ENCODE results near the gene GALNTL6. TPM values are rescaled to one million over a fixed set of nuclear protein-coding genes. Genes with fewer than 3 reads are reported as not detected.

The GALNTL6 gene
- total RNA-seq, 1 experiment from 2014 or later: not detected

DNA sequence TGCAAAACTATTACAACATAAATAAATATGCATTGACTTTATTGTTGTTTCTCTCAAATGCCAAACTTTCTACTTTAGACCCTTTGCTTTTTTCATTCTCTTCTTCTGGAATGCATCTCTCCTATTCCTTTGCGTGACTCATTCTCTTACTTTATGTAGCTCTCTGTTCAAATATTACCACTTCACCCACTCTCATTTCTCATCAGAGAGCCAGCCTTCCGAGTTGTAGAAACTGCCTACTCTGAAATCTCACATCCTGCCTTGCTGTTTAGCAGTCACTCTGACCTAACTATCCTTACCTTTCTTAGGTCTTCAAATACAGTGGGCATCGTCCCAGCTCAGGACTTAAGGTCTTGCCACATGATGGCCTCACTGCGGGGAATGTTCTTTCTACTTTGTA is 143.5 kb downstream of the GALNTL6 start (continued):
- TF ChIP-seq FOSL1 (IDR thresholded peaks at IDR 0.05; ENCODE audit: low read depth): no peak
- no peak for TF ChIP-seq EZH2phosphoT487 (IDR thresholded peaks at IDR 0.05; ENCODE audit: borderline replicate concordance)
- TF ChIP-seq ZFX (IDR thresholded peaks at IDR 0.05): no peak
- TF ChIP-seq YY1 (IDR thresholded peaks at IDR 0.05; ENCODE audit: extremely low read depth, insufficient replicate concordance, low read depth, low read length): no peak
- no peak for TF ChIP-seq ELF1 (IDR thresholded peaks at IDR 0.05; ENCODE audit: borderline replicate concordance, low read depth)
- TF ChIP-seq ZNF274 (IDR thresholded peaks at IDR 0.05; ENCODE audit: low read depth, low read length): no peak
- TF ChIP-seq EZH2 (IDR thresholded peaks at IDR 0.05): no peak
- TF ChIP-seq, protein P1, sequence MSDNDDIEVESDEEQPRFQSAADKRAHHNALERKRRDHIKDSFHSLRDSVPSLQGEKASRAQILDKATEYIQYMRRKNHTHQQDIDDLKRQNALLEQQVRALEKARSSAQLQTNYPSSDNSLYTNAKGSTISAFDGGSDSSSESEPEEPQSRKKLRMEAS (IDR thresholded peaks at IDR 0.05): no peak

DNA sequence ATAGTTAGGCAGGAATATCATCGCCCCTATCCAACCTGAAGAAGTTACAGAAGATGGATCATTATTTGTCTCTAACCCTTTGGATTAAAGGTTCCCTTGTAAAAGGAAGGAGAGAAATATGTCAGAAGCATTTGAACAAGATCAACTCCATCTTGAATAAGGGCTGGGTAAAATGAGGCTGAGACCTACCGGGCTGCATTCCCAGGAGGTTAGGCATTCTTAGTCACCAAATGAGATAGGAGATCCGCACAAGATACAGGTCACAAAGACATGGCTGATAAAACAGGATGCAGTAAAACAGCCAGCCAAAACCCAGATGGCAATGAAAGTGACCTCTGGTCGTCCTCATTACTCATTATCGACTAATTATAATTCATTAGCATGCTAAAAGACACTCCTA is 148.9 kb downstream of the GALNTL6 start:
- Histone ChIP-seq H3K9me2 (ENCODE audit: insufficient read depth) (no peaks in the 10 kb centered on the region), H3K9me3 (ENCODE audit: control insufficient read depth in 1 of 2, insufficient read depth in 1 of 2, low read depth in 1 of 2, low read length in 2 of 2) (no peaks in the 10 kb centered on the region), H4K20me1 (ENCODE audit: insufficient read depth) (no peaks in the 10 kb centered on the region), H3K36me3 (ENCODE audit: control insufficient read depth in 1 of 2, insufficient read depth in 2 of 2, low read length in 2 of 2) (no peaks in the 10 kb centered on the region), H3K79me2 (ENCODE audit: insufficient read depth, low read length) (no peaks in the 10 kb centered on the region), H3K4me1 (ENCODE audit: control insufficient read depth in 1 of 2, insufficient read depth in 2 of 2, low read length in 2 of 2) (peaks cover 0 to 4% of the 10 kb centered on the region in 2 experiments; a peak in 1 of 4 replicates), H3K9ac (ENCODE audit: low read length) (no peak overlapping the region), H3K27ac (ENCODE audit: low read depth, low read length) (no peak overlapping the region), H3K4me2 (ENCODE audit: low read length) (no peak overlapping the region), H3K27me3 (ENCODE audit: insufficient read depth, low read length) (no peaks in the 10 kb centered on the region), H2AFZ (ENCODE audit: low read depth, low read length, poor library complexity, severe bottlenecking) (peak overlapping the region; percentile 42), H3K4me3 (replicated peaks in 1 of 2; ENCODE audit: low read depth in 1 of 2, low read length in 2 of 2) (no peak overlapping the region)
- ChIA-PET RAD21 (ENCODE audit: low non-redundant PET in 1 of 2, low total read pairs in 2 of 2, uncharacterized antibody in 2 of 2, unreplicated experiment in 2 of 2) (no interaction called here), CTCF (no interaction called here), POLR2A (no interaction called here)
- ATAC-seq (no peak), DNase-seq (ENCODE audit: low read depth, low spot score) (no peak)
- BruUV-seq (replicated peaks): no TSS peak
- TF ChIP-seq ZBTB33 (IDR thresholded peaks at IDR 0.05; ENCODE audit: extremely low read depth, insufficient replicate concordance, low read length) (no peak), SRF (IDR thresholded peaks at IDR 0.05; ENCODE audit: low read depth) (no peak), ZNF274 (IDR thresholded peaks at IDR 0.05; ENCODE audit: low read depth, low read length) (no peak), SP1 (IDR thresholded peaks at IDR 0.05; ENCODE audit: low read depth) (no peak), FOSL1 (IDR thresholded peaks at IDR 0.05; ENCODE audit: low read depth) (no peak)
- intact Hi-C loops (cut with micrococcal nuclease): no loop called here
